H1 (cell line): ENCODE data around the gene SYNJ2.

ENCODE experiments used
- EZH2 ChIP-seq: fragments of 200-600 bp; sonication (generic); IDR thresholded peaks from 2 replicates; pipeline ENCODE4 v1.7.1; 2012; ENCODE audit warnings: low read depth, mild to moderate bottlenecking, moderate library complexity, low read length, inconsistent platforms; ENCODE audit not compliant: severe bottlenecking
- MAX ChIP-seq: IDR thresholded peaks from 2 replicates; pipeline ENCODE4 v1.6.1; 2012; ENCODE audit warnings: inconsistent platforms
- SP1 ChIP-seq: IDR thresholded peaks from 2 replicates; pipeline ENCODE4 v1.6.1; 2011; ENCODE audit warnings: low read depth, low read length
- TF ChIP-seq, protein P1 (sequence below): IDR thresholded peaks from 2 replicates; pipeline ENCODE4 v1.6.1; 2011; ENCODE audit warnings: low read length, improper control_type of control experiment

DNA sequence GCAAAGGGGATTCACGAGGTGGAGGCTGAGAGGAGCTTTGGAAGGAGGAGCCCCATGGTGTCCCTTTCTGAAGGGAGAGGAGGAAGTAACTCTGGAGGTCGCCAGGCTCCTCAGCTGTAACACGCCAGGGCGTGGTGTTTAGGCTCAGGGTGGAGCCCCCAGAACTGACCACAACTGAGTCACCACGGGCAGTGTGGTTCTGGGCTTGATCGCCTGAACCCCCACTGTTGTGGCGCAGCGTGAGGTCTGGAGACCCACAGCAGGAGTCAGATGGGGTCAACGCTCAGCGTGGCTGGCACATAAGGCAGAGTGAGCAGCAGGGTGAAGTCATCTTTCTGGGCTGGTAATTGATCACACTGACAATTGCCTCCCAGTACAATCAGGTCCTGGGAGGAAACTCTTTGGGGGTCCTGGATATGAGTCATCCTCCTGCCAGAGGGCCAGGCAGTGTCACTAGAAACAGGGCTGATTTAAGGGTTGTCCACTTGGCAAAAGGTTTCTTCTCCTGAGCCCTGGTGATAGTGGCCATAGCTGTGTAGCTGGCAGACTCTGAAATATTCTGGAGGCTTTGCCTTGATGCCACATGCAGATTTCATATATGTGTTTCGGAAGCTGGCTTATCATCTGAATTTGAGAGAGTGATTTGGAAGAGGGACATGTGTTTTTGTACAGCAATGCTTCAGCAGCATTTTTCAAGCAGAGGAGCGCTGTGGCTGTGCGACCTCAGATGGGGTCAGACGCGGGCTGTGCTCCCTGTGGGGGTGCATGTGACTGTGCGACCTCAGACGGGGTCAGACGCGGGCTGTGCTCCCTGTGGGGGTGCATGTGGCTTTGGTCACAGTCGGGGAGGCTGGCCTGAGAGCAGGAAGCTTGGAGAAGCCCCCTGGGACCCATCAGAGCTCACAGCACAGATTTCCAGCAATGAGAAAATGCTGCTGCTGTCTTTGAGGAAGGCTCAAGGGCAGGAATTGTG, 50.0 kb downstream of the SYNJ2 start:
- TF ChIP-seq, protein P1, sequence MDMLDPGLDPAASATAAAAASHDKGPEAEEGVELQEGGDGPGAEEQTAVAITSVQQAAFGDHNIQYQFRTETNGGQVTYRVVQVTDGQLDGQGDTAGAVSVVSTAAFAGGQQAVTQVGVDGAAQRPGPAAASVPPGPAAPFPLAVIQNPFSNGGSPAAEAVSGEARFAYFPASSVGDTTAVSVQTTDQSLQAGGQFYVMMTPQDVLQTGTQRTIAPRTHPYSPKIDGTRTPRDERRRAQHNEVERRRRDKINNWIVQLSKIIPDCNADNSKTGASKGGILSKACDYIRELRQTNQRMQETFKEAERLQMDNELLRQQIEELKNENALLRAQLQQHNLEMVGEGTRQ: no peak
- TF ChIP-seq MAX: no peak
- no peak for TF ChIP-seq SP1
- no peak for TF ChIP-seq EZH2
